Measurements from ENCODE around the gene VEGFD.
"Not testable (repeated sequence)": the region's sequence is repeated elsewhere in the genome, so short reads cannot be mapped to it uniquely, and the experiment has no call there.

Gene VEGFD

DNA sequence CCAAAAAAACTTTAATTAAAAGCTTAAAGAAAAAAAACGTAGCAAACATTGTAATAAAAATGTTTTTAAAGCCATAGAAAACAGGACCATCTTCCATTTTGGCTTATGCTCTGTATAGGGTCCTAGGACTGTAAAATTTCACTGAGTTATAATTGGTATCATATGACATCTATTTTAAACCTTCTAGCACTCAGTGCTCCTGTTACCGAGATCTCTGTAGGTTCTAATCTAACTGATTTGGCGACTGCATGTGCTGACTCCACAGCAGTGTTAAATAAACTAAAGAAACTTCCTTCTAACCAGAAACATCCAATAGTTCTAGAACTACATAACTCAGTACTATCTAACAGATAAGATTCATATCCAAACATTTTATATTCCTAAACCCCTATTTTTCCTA lies 68.7 kb downstream of the VEGFD start, which contains the start of gene ASB11:
Gene ASB11, minus strand, starts transcription at position 132 of the 400 bp plus-strand sequence. Its CDS starts 35 bp downstream, at position 97.
- Histone ChIP-seq H3K27me3 (ENCODE audit: control insufficient read depth, insufficient read depth, low read length) (no peaks in the 10 kb centered on the region), H3K27ac (ENCODE audit: low read length) (no peak within 1 kb of the TSS), H3K4me1 (ENCODE audit: control insufficient read depth, insufficient read depth, low read length) (no peaks in the 10 kb centered on the region), H3K36me3 (ENCODE audit: control insufficient read depth, insufficient read depth, low read length) (no peaks in the 10 kb centered on the region), H3K4me3 (ENCODE audit: low read length) (no peak within 1 kb of the TSS), H3K9me3 (ENCODE audit: control insufficient read depth, insufficient read depth, low read length) (no peaks in the 10 kb centered on the region)
- WGBS (ENCODE audit: insufficient coverage, insufficient read length): no CpG with 5 or more reads among the region's 3 CpGs
- DNase-seq (ENCODE audit: low read depth, low spot score): no peak

DNA sequence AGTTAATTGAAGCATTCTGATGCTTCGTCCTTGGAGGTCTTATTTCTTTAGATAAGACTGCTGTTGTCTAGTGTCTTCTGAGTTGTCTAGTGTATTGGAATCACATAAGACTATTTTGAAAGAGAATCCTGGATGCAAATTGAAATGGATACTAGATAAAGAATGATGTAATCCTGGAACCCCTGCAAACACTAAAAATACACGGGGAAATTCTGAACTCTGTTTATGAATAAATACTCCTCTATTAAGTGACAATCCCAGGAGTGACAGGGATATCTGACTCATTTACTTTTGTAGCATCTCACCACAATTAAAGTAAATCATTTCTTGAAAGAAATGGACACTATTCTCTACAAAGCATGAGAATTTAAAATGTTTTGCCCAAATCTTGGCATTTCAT lies 69.7 kb downstream of the VEGFD start:
- no peak for DNase-seq (ENCODE audit: low read depth, low spot score)
- Histone ChIP-seq H3K9me3 (ENCODE audit: control insufficient read depth, insufficient read depth, low read length) (no peaks in the 10 kb centered on the region), H3K27ac (ENCODE audit: low read length) (no peak overlapping the region), H3K4me1 (ENCODE audit: control insufficient read depth, insufficient read depth, low read length) (no peaks in the 10 kb centered on the region), H3K27me3 (ENCODE audit: control insufficient read depth, insufficient read depth, low read length) (no peaks in the 10 kb centered on the region), H3K36me3 (ENCODE audit: control insufficient read depth, insufficient read depth, low read length) (no peaks in the 10 kb centered on the region), H3K4me3 (ENCODE audit: low read length) (no peak overlapping the region)
- WGBS (ENCODE audit: insufficient coverage, insufficient read length): no CpG with 5 or more reads among the region's 2 CpGs

DNA sequence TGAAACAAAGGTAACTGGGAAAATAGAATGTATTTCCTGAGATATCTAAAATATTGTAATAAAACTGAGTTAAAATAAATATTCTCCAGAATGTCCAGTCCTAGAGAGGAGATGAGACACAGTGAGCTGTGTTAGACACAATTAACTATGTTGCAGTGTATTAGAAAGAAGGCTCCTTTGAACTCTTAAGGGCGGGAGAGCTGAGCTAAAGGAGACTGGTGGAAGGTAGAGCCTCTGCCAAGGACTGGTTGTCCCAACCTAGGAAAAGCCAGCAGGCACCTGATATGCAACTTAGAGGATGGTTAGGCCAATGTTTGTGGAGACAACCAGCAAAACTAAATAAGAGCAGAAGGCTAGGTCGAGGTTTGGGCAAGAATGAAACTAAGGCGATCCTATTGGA lies 73.1 kb downstream of the VEGFD start:
- no peaks in the 10 kb centered on the region for H3K27me3 ChIP-seq (ENCODE audit: control insufficient read depth, insufficient read depth, low read length)
- no peak overlapping the region for H3K27ac ChIP-seq (ENCODE audit: low read length)
- H3K9me3 ChIP-seq (ENCODE audit: control insufficient read depth, insufficient read depth, low read length): no peaks in the 10 kb centered on the region
- no peak overlapping the region for H3K4me3 ChIP-seq (ENCODE audit: low read length)
- no peaks in the 10 kb centered on the region for H3K4me1 ChIP-seq (ENCODE audit: control insufficient read depth, insufficient read depth, low read length)
- H3K36me3 ChIP-seq (ENCODE audit: control insufficient read depth, insufficient read depth, low read length): no peaks in the 10 kb centered on the region
- DNase-seq (ENCODE audit: low read depth, low spot score): no peak
- no CpG with 5 or more reads among the region's 3 CpGs for WGBS (ENCODE audit: insufficient coverage, insufficient read length)

DNA sequence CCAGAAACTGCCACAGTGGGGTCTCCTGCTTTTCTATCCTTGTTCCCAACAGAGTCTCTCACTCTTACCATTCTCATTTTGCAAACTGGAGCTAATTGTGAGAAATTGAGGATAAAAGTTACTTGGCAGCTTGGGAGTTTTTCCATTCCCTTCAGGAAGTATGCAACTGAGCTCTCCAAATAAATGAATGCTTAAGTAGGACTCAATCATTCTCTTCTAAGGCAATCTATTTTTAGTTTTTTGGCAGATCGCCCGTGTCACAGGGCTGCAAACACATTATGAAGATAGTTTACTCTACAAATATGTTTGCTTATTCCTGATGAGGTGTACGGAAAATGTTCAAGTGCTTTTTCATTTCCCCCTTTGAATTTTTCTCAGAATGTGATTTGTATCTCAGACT lies 74.1 kb downstream of the VEGFD start:
- Histone ChIP-seq H3K4me1 (ENCODE audit: control insufficient read depth, insufficient read depth, low read length) (no peaks in the 10 kb centered on the region), H3K36me3 (ENCODE audit: control insufficient read depth, insufficient read depth, low read length) (no peaks in the 10 kb centered on the region), H3K27me3 (ENCODE audit: control insufficient read depth, insufficient read depth, low read length) (no peaks in the 10 kb centered on the region), H3K27ac (ENCODE audit: low read length) (no peak overlapping the region), H3K9me3 (ENCODE audit: control insufficient read depth, insufficient read depth, low read length) (no peaks in the 10 kb centered on the region), H3K4me3 (ENCODE audit: low read length) (no peak overlapping the region)
- WGBS (ENCODE audit: insufficient coverage, insufficient read length): no CpG with 5 or more reads among the region's 3 CpGs
- no peak for DNase-seq (ENCODE audit: low read depth, low spot score)

DNA sequence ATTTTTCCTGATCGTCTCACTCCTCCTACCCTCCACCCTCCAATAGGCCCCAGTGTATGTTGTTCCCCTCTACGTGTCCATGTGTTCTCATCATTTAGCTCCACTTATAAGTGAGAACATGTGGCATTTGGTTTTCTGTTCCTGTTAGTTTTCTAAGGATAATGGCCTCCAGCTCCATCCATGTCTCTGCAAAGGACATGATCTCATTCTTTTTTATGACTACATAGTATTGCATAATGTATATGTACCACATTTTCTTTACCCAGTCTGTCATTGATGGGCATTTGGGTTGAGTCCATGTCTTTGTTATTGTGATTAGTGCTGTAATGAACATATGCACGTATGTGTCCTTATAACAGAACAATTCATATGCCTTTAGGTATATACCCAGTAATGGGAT lies 78.3 kb downstream of the VEGFD start:
- DNase-seq (ENCODE audit: low read depth, low spot score); H3K4me3 ChIP-seq (ENCODE audit: low read length); H3K4me1 ChIP-seq (ENCODE audit: control insufficient read depth, insufficient read depth, low read length); H3K36me3 ChIP-seq (ENCODE audit: control insufficient read depth, insufficient read depth, low read length); H3K27me3 ChIP-seq (ENCODE audit: control insufficient read depth, insufficient read depth, low read length); H3K9me3 ChIP-seq (ENCODE audit: control insufficient read depth, insufficient read depth, low read length); H3K27ac ChIP-seq (ENCODE audit: low read length): not testable (repeated sequence)
- no CpG with 5 or more reads among the region's 3 CpGs for WGBS (ENCODE audit: insufficient coverage, insufficient read length)

DNA sequence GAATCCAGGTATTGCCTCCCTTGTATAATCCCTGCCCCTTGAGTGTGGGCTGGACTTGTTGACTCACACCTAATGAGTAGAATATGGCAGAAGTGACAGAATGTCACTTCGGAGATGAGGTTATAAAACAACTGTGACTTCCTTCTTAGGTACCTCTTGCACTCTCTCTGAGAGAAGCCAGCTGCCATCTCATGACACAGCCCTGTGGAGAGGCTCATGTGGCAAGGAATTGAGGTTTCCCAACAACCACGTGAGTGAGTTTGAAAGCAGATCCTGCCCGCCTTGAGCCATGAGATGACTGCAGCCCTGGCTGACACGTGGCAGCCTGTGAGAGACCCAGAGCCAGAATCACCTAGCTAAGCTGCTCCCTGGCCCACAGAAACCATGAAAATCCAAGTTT lies 82.3 kb downstream of the VEGFD start:
- no peak for DNase-seq (ENCODE audit: low read depth, low spot score)
- Histone ChIP-seq H3K27ac (ENCODE audit: low read length) (no peak overlapping the region), H3K4me1 (ENCODE audit: control insufficient read depth, insufficient read depth, low read length) (no peaks in the 10 kb centered on the region), H3K36me3 (ENCODE audit: control insufficient read depth, insufficient read depth, low read length) (no peaks in the 10 kb centered on the region), H3K9me3 (ENCODE audit: control insufficient read depth, insufficient read depth, low read length) (no peaks in the 10 kb centered on the region), H3K4me3 (ENCODE audit: low read length) (no peak overlapping the region), H3K27me3 (ENCODE audit: control insufficient read depth, insufficient read depth, low read length) (no peaks in the 10 kb centered on the region)
- no CpG with 5 or more reads among the region's 4 CpGs for WGBS (ENCODE audit: insufficient coverage, insufficient read length)

DNA sequence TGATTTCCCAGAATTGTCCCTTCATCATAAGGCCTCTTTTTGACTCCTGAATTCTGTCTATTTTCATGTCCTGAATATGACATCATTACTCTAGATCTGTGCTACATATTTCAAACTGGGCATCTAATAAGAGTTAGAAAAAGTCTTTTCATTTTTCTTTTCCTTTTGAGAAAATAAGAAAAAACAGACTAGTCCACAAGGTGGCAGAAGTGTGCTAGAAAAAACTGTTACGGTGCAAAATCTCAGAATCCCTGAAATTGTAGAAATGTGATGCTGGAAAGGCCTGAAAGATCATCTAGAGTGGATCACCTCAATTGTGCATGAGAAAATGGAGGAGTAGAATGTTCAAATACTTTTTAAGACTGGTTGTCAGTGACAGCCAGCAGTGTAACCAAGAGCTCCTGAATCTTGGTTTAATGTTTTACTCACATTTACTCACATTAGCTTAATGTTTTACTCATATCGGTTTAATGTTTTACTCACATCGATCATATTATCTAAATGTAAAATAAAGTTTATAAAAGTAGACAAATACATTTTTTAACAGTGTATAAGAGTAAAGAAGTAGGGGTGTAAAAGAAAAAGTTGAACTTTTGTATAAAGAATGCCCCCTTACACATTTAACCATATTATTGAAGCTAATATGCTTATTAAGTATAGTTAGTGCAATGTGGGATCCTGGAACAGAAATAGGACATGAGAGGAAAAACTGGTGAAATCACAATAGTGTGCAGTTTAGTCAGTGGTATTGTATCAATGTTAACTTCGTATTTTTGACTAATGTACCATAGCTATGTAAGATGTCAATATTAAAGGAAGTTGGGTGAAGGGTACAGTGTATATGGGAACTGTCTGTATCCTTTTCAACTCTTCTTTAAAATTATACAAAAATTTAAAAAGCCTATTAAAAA lies 84.0 kb downstream of the VEGFD start:
- H3K9me3 ChIP-seq (ENCODE audit: control insufficient read depth, insufficient read depth, low read length): no peaks in the 10 kb centered on the region
- no peaks in the 10 kb centered on the region for H3K36me3 ChIP-seq (ENCODE audit: control insufficient read depth, insufficient read depth, low read length)
- H3K4me3 ChIP-seq (ENCODE audit: low read length): no peak overlapping the region
- no peaks in the 10 kb centered on the region for H3K4me1 ChIP-seq (ENCODE audit: control insufficient read depth, insufficient read depth, low read length)
- no peak overlapping the region for H3K27ac ChIP-seq (ENCODE audit: low read length)
- H3K27me3 ChIP-seq (ENCODE audit: control insufficient read depth, insufficient read depth, low read length): no peaks in the 10 kb centered on the region
- DNase-seq (ENCODE audit: low read depth, low spot score): no peak
- no CpG with 5 or more reads among the region's 4 CpGs for WGBS (ENCODE audit: insufficient coverage, insufficient read length)

DNA sequence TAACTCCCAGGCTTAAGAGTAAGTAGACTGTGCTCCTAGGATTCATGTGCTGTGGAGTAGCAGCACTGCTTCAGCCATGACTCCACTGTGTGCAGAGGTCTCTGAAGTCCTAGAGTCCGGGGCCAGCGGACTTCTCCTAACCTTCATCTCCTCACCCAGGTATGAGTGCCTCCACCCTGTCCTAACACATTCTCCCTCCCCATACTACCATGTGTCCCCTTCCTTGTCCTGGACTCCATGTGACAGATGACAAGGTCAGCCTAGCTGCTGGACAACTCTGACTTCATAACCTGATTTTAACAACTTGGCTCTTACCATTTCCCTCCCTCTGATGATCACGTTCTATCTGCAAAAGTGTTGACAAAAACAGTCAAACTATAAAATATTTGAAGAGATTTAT lies 85.4 kb downstream of the VEGFD start:
- H3K27ac ChIP-seq (ENCODE audit: low read length): no peak overlapping the region
- no CpG with 5 or more reads among the region's 3 CpGs for WGBS (ENCODE audit: insufficient coverage, insufficient read length)
- H3K36me3 ChIP-seq (ENCODE audit: control insufficient read depth, insufficient read depth, low read length): no peaks in the 10 kb centered on the region

DNA sequence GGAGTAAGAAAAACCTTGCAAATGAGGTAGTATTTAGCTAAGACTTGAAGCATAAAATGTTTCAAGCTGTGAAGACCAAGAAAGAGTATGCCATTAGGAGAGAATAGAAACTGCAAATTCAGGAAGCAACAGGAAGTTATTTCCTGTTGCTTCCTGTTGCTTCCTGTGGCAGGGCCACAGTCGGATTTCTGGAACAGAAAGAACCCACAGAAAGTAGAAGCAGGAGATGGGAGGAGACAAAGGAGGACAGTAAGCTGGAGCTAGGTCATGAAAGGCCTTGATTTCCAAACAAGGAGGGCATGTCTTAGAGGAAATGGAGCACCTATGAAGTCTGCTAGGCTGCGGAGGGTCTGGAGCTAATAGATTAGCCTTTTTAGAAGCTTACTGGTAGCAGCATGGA lies 86.0 kb downstream of the VEGFD start:
- H3K4me3 ChIP-seq (ENCODE audit: low read length): no peak overlapping the region
- no peak for DNase-seq (ENCODE audit: low read depth, low spot score)
- WGBS (ENCODE audit: insufficient coverage, insufficient read length): no CpG with 5 or more reads among the region's 2 CpGs

More for the DNA sequence above, 85.4 kb downstream of the VEGFD start:
- no peaks in the 10 kb centered on the region for H3K27me3 ChIP-seq (ENCODE audit: control insufficient read depth, insufficient read depth, low read length)
- H3K9me3 ChIP-seq (ENCODE audit: control insufficient read depth, insufficient read depth, low read length): no peaks in the 10 kb centered on the region
- H3K4me1 ChIP-seq (ENCODE audit: control insufficient read depth, insufficient read depth, low read length): no peaks in the 10 kb centered on the region
- no peak for DNase-seq (ENCODE audit: low read depth, low spot score)
- H3K4me3 ChIP-seq (ENCODE audit: low read length): no peak overlapping the region

More for the DNA sequence above, 86.0 kb downstream of the VEGFD start:
- Histone ChIP-seq H3K27me3 (ENCODE audit: control insufficient read depth, insufficient read depth, low read length) (no peaks in the 10 kb centered on the region), H3K9me3 (ENCODE audit: control insufficient read depth, insufficient read depth, low read length) (no peaks in the 10 kb centered on the region), H3K27ac (ENCODE audit: low read length) (no peak overlapping the region), H3K4me1 (ENCODE audit: control insufficient read depth, insufficient read depth, low read length) (no peaks in the 10 kb centered on the region), H3K36me3 (ENCODE audit: control insufficient read depth, insufficient read depth, low read length) (no peaks in the 10 kb centered on the region)
